HG02678 (cell line): ENCODE measurements around the gene ZNF346.
A peak's percentile ranks its signal among the peaks of the same experiment; 100 is the strongest.

Source experiments
- ATAC-seq: cut with Tn5 transposase; IDR thresholded peaks from one replicate; pipeline ENCODE4 v1.9.1; 2021; ENCODE audit warnings: mild to moderate bottlenecking, moderate library complexity; ENCODE audit not compliant: unreplicated experiment

The ZNF346 gene

GRCh38 chr5:177066224-177066623 lies 43.7 kb downstream of the ZNF346 start:
- ATAC-seq = no peak

GRCh38 chr5:177067503-177067902 lies 45.0 kb downstream of the ZNF346 start:
- no peak for ATAC-seq

- ATAC-seq = no peak
These were observed 48.2 kb downstream of the ZNF346 start for GRCh38 chr5:177070536-177071191.

- ATAC-seq = peak; percentile 76
These were observed 49.3 kb downstream of the ZNF346 start for GRCh38 chr5:177071666-177072385.

- no peak for ATAC-seq
These were observed 54.8 kb downstream of the ZNF346 start for GRCh38 chr5:177077335-177077734.

GRCh38 chr5:177079606-177080005 lies 57.1 kb downstream of the ZNF346 start:
- ATAC-seq = no peak

- no peak for ATAC-seq
These were observed 57.8 kb downstream of the ZNF346 start for GRCh38 chr5:177080265-177080664.

- ATAC-seq = no peak
These were observed 59.4 kb downstream of the ZNF346 start for GRCh38 chr5:177081859-177082258.

- ATAC-seq = no peak
These were observed 60.9 kb downstream of the ZNF346 start for GRCh38 chr5:177083357-177083756.

GRCh38 chr5:177084175-177084574 lies 61.7 kb downstream of the ZNF346 start:
- ATAC-seq = no peak

GRCh38 chr5:177085985-177086653 lies 63.6 kb downstream of the ZNF346 start:
- no peak for ATAC-seq

- peak; percentile 64 for ATAC-seq
These were observed 64.3 kb downstream of the ZNF346 start, which contains the start of gene FGFR4 for GRCh38 chr5:177086654-177087397. FGFR4 (plus strand) TSS chr5:177086915; CDS start chr5:177089603, 2,688 bp downstream.

- ATAC-seq = no peak
These were observed 65.0 kb downstream of the ZNF346 start for GRCh38 chr5:177087398-177088005.

- ATAC-seq = no peak
These were observed 66.6 kb downstream of the ZNF346 start for GRCh38 chr5:177089127-177089526.

GRCh38 chr5:177089825-177090641 lies 67.5 kb downstream of the ZNF346 start:
- no peak for ATAC-seq

- no peak for ATAC-seq
These were observed 68.3 kb downstream of the ZNF346 start for GRCh38 chr5:177090813-177091212.

- no peak for ATAC-seq
These were observed 68.7 kb downstream of the ZNF346 start for GRCh38 chr5:177091232-177091631.

GRCh38 chr5:177092178-177093081 lies 69.9 kb downstream of the ZNF346 start:
- no peak for ATAC-seq
